Measurements from ENCODE around the gene SPACA6.

SPACA6 gene

GRCh38 chr19:51695088-51695487, 2.0 kb downstream of the SPACA6 start:
- H3K9me3 Mint-ChIP-seq, result no peaks in the 10 kb centered on the region
- no peak overlapping the region for H3K27ac Mint-ChIP-seq
- TF ChIP-seq CTCF (IDR thresholded peaks at IDR 0.05), result no peak
- no peak overlapping the region for H3K4me3 Mint-ChIP-seq
- H3K4me1 Mint-ChIP-seq, result peaks cover 45% of the 10 kb centered on the region
- no peak for DNase-seq
- peaks cover 73% of the 10 kb centered on the region for H3K36me3 Mint-ChIP-seq (ENCODE audit: low read depth)
- peaks cover 5% of the 10 kb centered on the region for H3K27me3 Mint-ChIP-seq (ENCODE audit: low read depth, poor library complexity)

- Mint-ChIP-seq H3K9me3 (no peaks in the 10 kb centered on the region), H3K36me3 (ENCODE audit: low read depth) (peaks cover 80% of the 10 kb centered on the region)
- no peak for TF ChIP-seq CTCF (IDR thresholded peaks at IDR 0.05)
These were observed 2.7 kb downstream of the SPACA6 start for GRCh38 chr19:51695702-51696315.

GRCh38 chr19:51696606-51697005, 3.5 kb downstream of the SPACA6 start:
- Mint-ChIP-seq H3K27me3 (ENCODE audit: low read depth, poor library complexity) (peaks cover 7% of the 10 kb centered on the region), H3K27ac (peak overlapping the region; percentile 87), H3K4me1 (peaks cover 49% of the 10 kb centered on the region), H3K9me3 (no peaks in the 10 kb centered on the region), H3K36me3 (ENCODE audit: low read depth) (peaks cover 87% of the 10 kb centered on the region), H3K4me3 (no peak overlapping the region)
- no peak for DNase-seq
- no peak for TF ChIP-seq CTCF (IDR thresholded peaks at IDR 0.05)

More at GRCh38 chr19:51695702-51696315, 2.7 kb downstream of the SPACA6 start:
- Mint-ChIP-seq H3K4me3 (no peak overlapping the region), H3K4me1 (peaks cover 49% of the 10 kb centered on the region), H3K27me3 (ENCODE audit: low read depth, poor library complexity) (peaks cover 7% of the 10 kb centered on the region), H3K27ac (no peak overlapping the region)
- DNase-seq, result no peak

- Mint-ChIP-seq H3K27ac (no peak overlapping the region), H3K27me3 (ENCODE audit: low read depth, poor library complexity) (peaks cover 14% of the 10 kb centered on the region), H3K36me3 (ENCODE audit: low read depth) (peaks cover 94% of the 10 kb centered on the region), H3K9me3 (no peaks in the 10 kb centered on the region), H3K4me3 (no peak overlapping the region), H3K4me1 (peaks cover 49% of the 10 kb centered on the region)
- TF ChIP-seq CTCF (IDR thresholded peaks at IDR 0.05), result no peak
- no peak for DNase-seq
These were observed 4.1 kb downstream of the SPACA6 start for GRCh38 chr19:51697169-51697776.

- H3K4me1 Mint-ChIP-seq, result peaks cover 50% of the 10 kb centered on the region
- peaks cover 19% of the 10 kb centered on the region for H3K27me3 Mint-ChIP-seq (ENCODE audit: low read depth, poor library complexity)
- H3K36me3 Mint-ChIP-seq (ENCODE audit: low read depth), result peaks cover 93% of the 10 kb centered on the region
- no peak for DNase-seq
- no peak for TF ChIP-seq CTCF (IDR thresholded peaks at IDR 0.05)
- H3K27ac Mint-ChIP-seq, result no peak overlapping the region
- H3K4me3 Mint-ChIP-seq, result no peak overlapping the region
- no peaks in the 10 kb centered on the region for H3K9me3 Mint-ChIP-seq
These were observed 5.2 kb downstream of the SPACA6 start for GRCh38 chr19:51698296-51698695.

GRCh38 chr19:51699170-51699569, 6.0 kb downstream of the SPACA6 start:
- Mint-ChIP-seq H3K4me3 (no peak overlapping the region), H3K9me3 (no peaks in the 10 kb centered on the region), H3K27ac (no peak overlapping the region), H3K27me3 (ENCODE audit: low read depth, poor library complexity) (peaks cover 19% of the 10 kb centered on the region), H3K36me3 (ENCODE audit: low read depth) (peaks cover 84% of the 10 kb centered on the region), H3K4me1 (peaks cover 46% of the 10 kb centered on the region)
- TF ChIP-seq CTCF (IDR thresholded peaks at IDR 0.05), result no peak
- DNase-seq, result no peak

Measured in nephron progenitor cell (in vitro differentiated cells).